B cell (primary cell): ENCODE results near the gene OR9Q1.

ENCODE experiments used
- CTCF ChIP-seq: fragments of 200-600 bp; IDR thresholded peaks from one replicate; pipeline ENCODE4 v1.8.0; 2022; ENCODE audit warnings: antibody characterized with exemption, mild to moderate bottlenecking
- EZH2 ChIP-seq: IDR thresholded peaks from 2 replicates; pipeline ENCODE4 v1.6.1; 2012; ENCODE audit warnings: borderline replicate concordance, low read depth, mild to moderate bottlenecking, moderate library complexity, low read length; ENCODE audit not compliant: insufficient read depth, poor library complexity, severe bottlenecking

- TF ChIP-seq CTCF: no peak
- TF ChIP-seq EZH2: no peak
Measured at GRCh38 chr11:58222721-58223120, 199.0 kb downstream of the OR9Q1 start.
